Natural killer cell treated with Interleukin-12 subunit alpha and Interleukin-12 subunit beta and Interleukin-15 and Interleukin-18, amount 100 ng/mL, for 72 hours (primary cell): ENCODE results near the gene AQP1. TPM values are rescaled to one million over a fixed set of nuclear protein-coding genes. Genes with fewer than 3 reads are reported as not detected.
A peak's percentile ranks its signal among the peaks of the same experiment; 100 is the strongest.

ENCODE experiments used
- ATAC-seq, 2 donors: fragments of 150-1000 bp; cut with Tn5 transposase in 1 of 2; sonication (Bioruptor Pico), chemical (Tn5 transposase) in 1 of 2; 2 replicates each; pipeline ENCODE4 v1.10.0; 2021
- DNase-seq: peaks from one replicate; pipeline ENCODE4 v3.0.0; 2022; ENCODE audit warnings: low spot score
- H3K27ac Mint-ChIP-seq, 2 donors: 1 replicate in 1 of 2; 2 replicates in 1 of 2; pipeline ENCODE4 v1.8.0; 2022; ENCODE audit warnings: mixed read lengths in 2 of 2, mild to moderate bottlenecking in 1 of 2, moderate library complexity in 1 of 2
- H3K27me3 Mint-ChIP-seq, 2 donors: 1 replicate in 1 of 2; 2 replicates in 1 of 2; pipeline ENCODE4 v1.8.0; 2022; ENCODE audit warnings: mixed read lengths in 2 of 2
- H3K36me3 Mint-ChIP-seq: one replicate; pipeline ENCODE4 v1.8.0; 2022; ENCODE audit warnings: mixed read lengths
- H3K4me1 Mint-ChIP-seq, 2 donors: 1 replicate in 1 of 2; 2 replicates in 1 of 2; pipeline ENCODE4 v1.8.0; 2022; ENCODE audit warnings: low read depth in 2 of 2, mixed read lengths in 2 of 2, mild to moderate bottlenecking in 1 of 2
- H3K4me3 Mint-ChIP-seq: one replicate; pipeline ENCODE4 v1.8.0; 2022; ENCODE audit warnings: mixed read lengths
- H3K9me3 Mint-ChIP-seq: 2 replicates; pipeline ENCODE4 v1.8.0; 2022; ENCODE audit warnings: mixed read lengths
- total RNA-seq, 2 donors: library from RNA; stranded (reverse); gene quantifications; one replicate each; pipeline ENCODE4 v1.2.3, GENCODE V29; 2022

AQP1 gene
- total RNA-seq, 2 donors from 2014 or later: 0.14 TPM; not detected in 1

DNA sequence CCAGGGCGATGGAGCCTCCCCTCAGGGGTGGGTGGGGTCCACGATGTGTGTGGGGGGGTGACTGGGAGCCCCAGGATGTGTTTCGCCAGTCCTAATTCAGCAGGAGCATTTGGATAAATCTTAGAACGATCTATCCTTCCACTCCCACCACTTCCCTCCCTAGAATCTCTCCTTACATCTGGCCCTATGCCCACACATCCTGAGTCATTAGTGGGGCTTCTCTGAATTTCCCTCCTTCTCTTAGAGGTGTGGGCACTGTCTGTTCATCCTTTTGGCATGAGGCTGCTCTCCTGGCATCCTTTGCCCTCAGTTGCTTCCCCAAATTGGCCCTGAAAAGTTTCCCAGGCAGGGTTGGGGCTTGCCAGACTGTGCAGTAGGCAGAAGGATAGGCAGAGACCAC is 53.7 kb downstream of the AQP1 start:
- DNase-seq (no peak), ATAC-seq (no peak)
- Mint-ChIP-seq H3K27me3 (peaks cover 16 to 18% of the 10 kb centered on the region in 2 donors), H3K27ac (no peak overlapping the region), H3K4me3 (no peak overlapping the region), H3K4me1 (no peaks in the 10 kb centered on the region), H3K9me3 (no peaks in the 10 kb centered on the region), H3K36me3 (no peaks in the 10 kb centered on the region)

DNA sequence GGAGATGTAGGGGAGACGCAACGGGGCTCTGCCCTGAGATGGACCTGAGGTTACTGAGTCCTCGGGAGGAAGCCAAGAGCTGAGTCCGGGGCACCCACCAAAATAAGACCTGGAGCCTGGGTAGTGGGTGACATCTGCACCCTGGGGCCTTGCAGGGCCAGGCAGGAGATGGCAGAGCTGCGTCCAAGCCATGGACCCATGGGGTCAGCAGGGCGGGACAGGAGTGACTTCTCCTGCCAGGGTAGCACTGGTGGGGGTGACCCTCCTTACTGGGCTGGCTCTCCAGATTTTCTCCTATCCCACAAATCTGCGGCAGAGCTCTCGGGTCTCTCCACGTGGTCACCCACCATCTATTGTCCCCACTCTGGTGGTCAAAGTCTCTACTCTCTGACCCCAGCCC is 54.2 kb downstream of the AQP1 start:
- Mint-ChIP-seq H3K9me3 (no peaks in the 10 kb centered on the region), H3K36me3 (no peaks in the 10 kb centered on the region), H3K27me3 (peaks cover 18% of the 10 kb centered on the region in 2 donors), H3K27ac (no peak overlapping the region), H3K4me3 (no peak overlapping the region), H3K4me1 (no peaks in the 10 kb centered on the region)
- ATAC-seq (peak in 1 of 2 donors; percentile 12), DNase-seq (no peak)

DNA sequence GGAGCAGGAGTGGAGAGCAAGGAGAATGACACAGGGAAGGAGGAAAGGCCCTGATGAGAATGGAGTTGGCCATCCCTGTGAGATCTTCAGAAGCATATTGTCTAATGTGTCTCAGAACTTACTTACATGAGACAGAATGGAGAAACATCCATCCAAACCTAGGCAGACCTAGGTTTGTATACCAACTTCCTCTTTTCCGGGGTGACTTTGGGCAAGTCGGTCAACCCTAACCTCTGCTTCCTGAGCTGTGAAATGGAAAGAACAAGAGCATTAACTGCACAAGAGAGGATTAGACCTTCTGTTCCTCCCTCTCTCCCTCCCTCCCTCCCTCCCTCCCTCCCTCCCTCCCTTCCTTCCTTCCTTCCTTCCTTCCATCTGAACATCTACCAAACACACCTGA is 56.6 kb downstream of the AQP1 start:
- Mint-ChIP-seq H3K27me3 (peaks cover 30 to 36% of the 10 kb centered on the region in 2 donors), H3K36me3 (no peaks in the 10 kb centered on the region)
- no peak for ATAC-seq

DNA sequence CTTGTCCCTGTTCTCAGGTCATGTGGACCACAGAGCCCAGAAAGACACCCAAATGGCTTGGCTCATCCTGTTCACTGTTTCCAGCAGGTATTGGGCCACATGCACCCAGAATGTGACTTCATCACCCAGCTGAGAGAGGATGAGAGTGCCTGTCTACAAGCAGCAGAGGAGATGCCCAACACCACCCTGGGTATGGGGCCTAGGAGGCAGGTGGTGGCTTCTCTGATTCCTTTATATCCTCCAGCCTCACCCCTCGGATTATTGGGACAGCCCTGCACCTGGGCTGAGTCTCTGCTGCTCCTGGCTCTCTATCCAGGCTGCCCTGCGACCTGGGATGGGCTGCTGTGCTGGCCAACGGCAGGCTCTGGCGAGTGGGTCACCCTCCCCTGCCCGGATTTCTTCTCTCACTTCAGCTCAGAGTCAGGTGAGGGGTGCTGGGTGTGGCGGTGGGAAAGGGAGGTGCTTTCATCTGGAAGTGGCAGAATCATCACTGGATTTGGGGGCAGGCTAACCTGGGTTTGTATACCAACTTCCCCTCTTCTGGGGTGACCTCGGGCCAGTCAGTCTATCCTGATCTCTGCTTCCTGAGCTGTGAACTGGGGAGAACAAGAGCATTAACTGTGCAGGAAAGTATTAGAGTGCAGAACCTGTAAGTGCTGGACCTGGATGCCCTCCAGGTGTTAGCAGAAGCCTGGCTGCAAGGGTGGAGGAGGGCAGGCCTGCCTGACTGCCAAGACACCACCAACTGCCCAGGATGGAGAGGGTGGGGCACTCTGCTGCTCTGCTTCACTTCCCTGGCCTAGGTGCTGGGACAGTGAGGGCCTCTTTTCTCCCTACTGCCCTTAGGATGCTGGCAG is 57.3 kb downstream of the AQP1 start:
- Mint-ChIP-seq H3K4me3 (no peak overlapping the region), H3K9me3 (no peaks in the 10 kb centered on the region), H3K27ac (no peak overlapping the region), H3K27me3 (peaks cover 26 to 38% of the 10 kb centered on the region in 2 donors), H3K4me1 (no peaks in the 10 kb centered on the region), H3K36me3 (no peaks in the 10 kb centered on the region)
- ATAC-seq (no peak), DNase-seq (no peak)

More for the DNA sequence above, 56.6 kb downstream of the AQP1 start:
- Mint-ChIP-seq H3K4me3 (no peak overlapping the region), H3K27ac (no peak overlapping the region), H3K9me3 (no peaks in the 10 kb centered on the region), H3K4me1 (no peaks in the 10 kb centered on the region)
- DNase-seq: no peak

DNA sequence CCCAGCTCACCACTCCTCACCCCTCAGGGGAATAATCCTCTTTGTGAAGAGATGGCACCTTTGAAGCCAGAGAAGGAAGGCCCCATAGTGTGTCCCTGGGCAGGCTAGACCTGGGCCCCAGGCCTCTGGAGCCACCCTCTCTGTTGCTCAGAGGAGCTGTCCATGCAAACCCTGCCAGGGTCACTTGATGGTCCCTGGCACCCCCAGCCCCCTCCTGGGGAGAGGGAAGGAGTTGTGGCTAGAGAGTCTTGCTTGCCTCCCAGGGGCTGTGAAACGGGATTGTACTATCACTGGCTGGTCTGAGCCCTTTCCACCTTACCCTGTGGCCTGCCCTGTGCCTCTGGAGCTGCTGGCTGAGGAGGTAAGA is 57.9 kb downstream of the AQP1 start:
- Mint-ChIP-seq H3K27ac (no peak overlapping the region), H3K36me3 (no peaks in the 10 kb centered on the region), H3K27me3 (peaks cover 26 to 38% of the 10 kb centered on the region in 2 donors), H3K4me1 (peaks cover 0 to 4% of the 10 kb centered on the region in 2 donors), H3K4me3 (no peak overlapping the region), H3K9me3 (no peaks in the 10 kb centered on the region)
- ATAC-seq (no peak), DNase-seq (no peak)

DNA sequence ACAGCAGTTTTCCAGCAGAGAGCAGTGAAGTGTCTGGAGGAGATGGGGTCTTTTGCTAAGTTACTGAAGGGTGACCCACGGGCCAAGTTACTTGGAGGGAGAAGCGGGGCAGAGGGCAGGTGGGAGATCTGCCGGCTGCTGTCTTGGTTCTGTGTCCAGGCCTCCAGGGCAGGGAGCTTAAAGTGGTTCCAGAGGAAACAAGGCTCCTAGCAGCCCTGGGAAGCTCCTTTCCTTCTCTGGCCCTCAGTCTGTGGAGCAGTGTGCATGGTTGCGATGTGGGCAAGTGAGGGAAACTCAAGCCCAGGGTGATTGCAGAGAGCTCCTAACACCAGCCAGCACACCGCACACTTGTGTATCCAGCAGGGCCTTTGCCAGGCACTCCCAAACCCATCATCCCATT is 58.4 kb downstream of the AQP1 start:
- H3K27ac Mint-ChIP-seq: no peak overlapping the region
- H3K4me3 Mint-ChIP-seq: no peak overlapping the region
- no peaks in the 10 kb centered on the region for H3K36me3 Mint-ChIP-seq
- peaks cover 26 to 38% of the 10 kb centered on the region in 2 donors for H3K27me3 Mint-ChIP-seq
- DNase-seq (no peak), ATAC-seq (no peak)
- H3K4me1 Mint-ChIP-seq: peaks cover 0 to 4% of the 10 kb centered on the region in 2 donors
- H3K9me3 Mint-ChIP-seq: no peaks in the 10 kb centered on the region

DNA sequence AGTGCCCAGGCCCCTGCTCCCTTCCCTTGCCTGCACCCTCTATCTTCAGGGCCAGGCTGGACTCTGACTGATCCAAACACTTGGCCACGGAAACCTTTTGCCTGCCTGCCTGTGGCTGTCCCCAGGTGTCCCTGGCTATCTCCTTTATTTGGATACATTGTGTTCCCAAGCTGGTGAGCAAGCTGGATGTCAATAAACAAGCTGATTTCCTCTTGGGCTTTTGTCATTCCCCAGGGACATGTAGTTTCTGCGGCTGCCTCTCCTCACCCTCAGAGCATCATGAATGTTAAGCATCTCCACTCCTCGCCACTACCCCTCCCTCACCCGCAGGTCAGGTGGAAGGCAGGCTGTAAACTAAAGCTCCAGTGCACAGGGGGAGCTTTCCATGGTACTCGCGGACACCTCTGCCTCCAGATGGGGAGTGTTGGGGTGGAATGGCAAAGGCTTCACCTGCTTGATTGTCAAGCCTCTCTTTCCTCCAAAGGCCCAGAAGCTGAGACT is 59.0 kb downstream of the AQP1 start:
- H3K4me3 Mint-ChIP-seq: no peak overlapping the region
- H3K36me3 Mint-ChIP-seq: no peaks in the 10 kb centered on the region
- H3K9me3 Mint-ChIP-seq: no peaks in the 10 kb centered on the region
- no peak overlapping the region for H3K27ac Mint-ChIP-seq
- H3K4me1 Mint-ChIP-seq: peaks cover 0 to 4% of the 10 kb centered on the region in 2 donors
- ATAC-seq (no peak), DNase-seq (no peak)
- H3K27me3 Mint-ChIP-seq: peaks cover 27 to 39% of the 10 kb centered on the region in 2 donors

DNA sequence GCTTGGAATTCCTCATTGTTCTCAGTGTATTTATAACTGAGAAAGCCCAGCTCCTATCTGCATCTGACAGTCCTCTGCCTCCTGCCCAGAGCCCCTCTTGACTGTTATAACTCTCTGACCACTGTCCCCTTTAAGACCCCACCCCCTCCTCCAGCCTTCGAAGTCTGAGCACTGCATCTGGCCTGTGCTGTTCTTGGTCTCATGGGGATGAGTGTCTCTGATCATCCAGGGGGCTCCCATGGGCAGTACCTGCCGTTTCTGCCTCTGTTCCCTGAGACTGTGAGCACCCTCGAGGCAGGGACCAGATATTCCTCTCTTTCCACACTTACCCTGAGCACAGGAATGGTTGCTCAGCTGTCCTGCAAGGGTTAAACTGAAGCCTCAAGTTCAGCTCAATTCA is 59.8 kb downstream of the AQP1 start:
- Mint-ChIP-seq H3K36me3 (no peaks in the 10 kb centered on the region), H3K9me3 (no peaks in the 10 kb centered on the region), H3K4me3 (no peak overlapping the region), H3K27ac (no peak overlapping the region), H3K27me3 (peaks cover 27 to 44% of the 10 kb centered on the region in 2 donors), H3K4me1 (peaks cover 0 to 4% of the 10 kb centered on the region in 2 donors)
- no peak for DNase-seq
- no peak for ATAC-seq

DNA sequence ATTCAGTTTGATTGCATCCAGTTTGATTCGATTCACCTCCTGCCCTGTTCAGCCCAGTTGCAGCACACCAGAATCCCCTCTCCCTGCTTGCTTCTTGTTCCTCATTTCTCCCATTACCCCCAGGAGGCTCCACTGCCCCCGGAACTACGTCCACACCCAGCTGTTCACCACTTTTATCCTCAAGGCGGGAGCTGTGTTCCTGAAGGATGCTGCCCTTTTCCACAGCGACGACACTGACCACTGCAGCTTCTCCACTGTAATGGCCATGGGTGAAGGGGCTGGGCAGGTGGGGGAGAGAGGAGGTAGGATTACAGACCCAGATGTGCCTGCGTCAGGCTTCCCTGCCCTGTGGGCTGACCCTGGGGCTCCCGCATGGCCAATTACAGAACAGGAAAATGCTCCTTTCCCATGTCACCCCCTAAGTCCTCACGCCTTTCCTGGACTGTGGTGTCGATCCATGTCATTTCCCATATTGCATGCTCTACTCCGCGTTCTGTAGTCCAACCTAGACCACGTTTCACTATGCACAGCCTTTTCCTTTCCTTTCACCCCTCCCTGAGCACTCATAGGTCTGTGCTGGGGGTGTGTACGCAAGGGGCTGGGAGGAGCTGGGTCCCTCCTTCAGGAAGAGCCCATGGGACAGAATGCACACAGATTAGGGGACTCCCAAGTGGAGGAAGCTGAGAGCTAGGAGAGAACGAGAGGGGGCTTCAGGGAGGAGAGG is 60.3 kb downstream of the AQP1 start:
- Mint-ChIP-seq H3K36me3 (no peaks in the 10 kb centered on the region), H3K27me3 (peaks cover 25 to 49% of the 10 kb centered on the region in 2 donors), H3K4me3 (no peak overlapping the region), H3K4me1 (peaks cover 0 to 4% of the 10 kb centered on the region in 2 donors), H3K27ac (no peak overlapping the region), H3K9me3 (no peaks in the 10 kb centered on the region)
- no peak for ATAC-seq
- no peak for DNase-seq

DNA sequence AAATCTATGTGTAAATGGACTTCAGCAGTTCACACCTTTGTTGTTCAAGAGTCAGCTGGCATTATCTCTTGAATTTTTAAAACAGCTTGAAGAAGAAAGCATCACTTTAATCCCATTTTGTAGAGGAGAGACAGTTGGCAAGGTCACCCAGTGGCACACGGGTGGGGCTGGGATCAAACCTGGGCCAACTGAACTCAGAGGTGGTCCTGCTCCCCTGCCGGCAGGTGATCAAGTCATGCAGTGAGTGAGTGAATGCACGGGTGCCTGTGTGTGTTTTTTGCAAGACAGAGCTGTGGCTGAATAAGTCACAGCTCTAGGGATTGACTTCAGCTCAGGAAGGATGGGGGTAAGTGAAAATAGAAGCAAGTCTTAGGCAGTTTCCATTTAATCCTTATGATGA is 61.6 kb downstream of the AQP1 start:
- no peaks in the 10 kb centered on the region for H3K36me3 Mint-ChIP-seq
- no peaks in the 10 kb centered on the region for H3K9me3 Mint-ChIP-seq
- no peak overlapping the region for H3K4me3 Mint-ChIP-seq
- ATAC-seq: no peak
- H3K4me1 Mint-ChIP-seq: peaks cover 0 to 4% of the 10 kb centered on the region in 2 donors
- DNase-seq: no peak
- H3K27ac Mint-ChIP-seq: no peak overlapping the region
- peaks cover 18 to 48% of the 10 kb centered on the region in 2 donors for H3K27me3 Mint-ChIP-seq

DNA sequence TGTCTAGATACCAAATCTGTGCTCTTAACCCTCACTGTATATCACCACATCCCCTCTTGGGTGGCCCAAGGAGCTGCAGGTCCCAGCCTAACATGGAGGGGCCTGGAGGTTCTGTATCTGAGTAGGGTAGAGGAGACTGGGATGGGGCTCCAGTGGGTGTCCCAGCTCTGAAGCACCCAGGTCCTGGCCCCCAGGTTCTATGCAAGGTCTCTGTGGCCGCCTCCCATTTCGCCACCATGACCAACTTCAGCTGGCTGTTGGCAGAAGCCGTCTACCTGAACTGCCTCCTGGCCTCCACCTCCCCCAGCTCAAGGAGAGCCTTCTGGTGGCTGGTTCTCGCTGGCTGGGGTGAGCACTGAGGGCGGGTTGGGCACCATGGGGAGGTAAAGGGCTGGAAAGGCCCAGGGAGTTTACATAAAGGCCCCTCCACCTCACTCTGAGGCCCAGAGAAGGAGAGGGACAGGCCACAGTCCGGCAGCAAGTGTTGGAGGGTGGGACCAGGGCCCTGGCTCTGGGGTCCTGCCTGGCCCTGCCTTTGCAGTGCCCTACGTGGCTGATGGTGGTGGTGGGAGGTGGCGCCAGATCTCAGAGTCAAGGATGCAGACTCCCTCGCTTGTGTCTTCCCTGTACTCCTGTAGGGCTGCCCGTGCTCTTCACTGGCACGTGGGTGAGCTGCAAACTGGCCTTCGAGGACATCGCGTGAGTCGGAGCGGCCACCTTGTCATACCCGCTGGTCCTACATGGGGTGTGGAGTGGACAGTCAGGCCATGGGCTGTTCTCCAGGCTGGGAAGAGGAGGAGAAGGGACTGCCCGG is 62.3 kb downstream of the AQP1 start:
- H3K36me3 Mint-ChIP-seq: no peaks in the 10 kb centered on the region
- DNase-seq (no peak), ATAC-seq (no peak)
- peaks cover 0 to 4% of the 10 kb centered on the region in 2 donors for H3K4me1 Mint-ChIP-seq
- no peak overlapping the region for H3K27ac Mint-ChIP-seq
- peaks cover 18 to 48% of the 10 kb centered on the region in 2 donors for H3K27me3 Mint-ChIP-seq
- H3K9me3 Mint-ChIP-seq: no peaks in the 10 kb centered on the region
- H3K4me3 Mint-ChIP-seq: no peak overlapping the region

DNA sequence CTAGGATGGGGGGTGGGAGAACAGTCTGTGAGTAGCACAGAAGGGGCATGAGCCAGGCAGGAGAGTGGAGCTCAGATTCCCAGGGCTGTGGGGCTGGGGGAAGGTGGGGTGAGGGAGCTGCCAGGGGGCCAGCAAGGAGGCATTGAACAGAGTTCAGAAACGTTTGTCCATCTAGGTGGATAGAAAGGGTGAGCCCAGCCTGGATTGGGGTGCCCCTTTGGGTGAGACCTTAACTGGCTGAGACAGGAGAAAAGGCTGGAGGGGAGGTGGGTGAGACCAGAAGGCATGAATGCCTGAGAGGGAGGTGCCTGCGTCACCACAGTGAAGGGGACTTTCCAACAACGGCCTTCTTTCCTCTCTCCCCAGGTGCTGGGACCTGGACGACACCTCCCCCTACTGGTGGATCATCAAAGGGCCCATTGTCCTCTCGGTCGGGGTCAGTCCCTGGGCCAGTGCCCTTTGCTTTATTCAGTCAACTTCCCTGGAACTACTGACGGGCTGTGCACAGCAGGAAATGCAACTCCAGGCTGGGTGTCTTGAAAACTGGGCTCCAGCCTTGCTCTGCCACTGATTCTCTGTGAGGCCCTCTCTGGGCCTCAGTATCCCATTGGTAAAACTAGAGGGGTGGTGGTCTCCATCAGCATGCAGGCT is 63.1 kb downstream of the AQP1 start:
- peaks cover 0 to 4% of the 10 kb centered on the region in 2 donors for H3K4me1 Mint-ChIP-seq
- DNase-seq (no peak), ATAC-seq (peak in 1 of 2 donors; percentile 63)
- no peaks in the 10 kb centered on the region for H3K9me3 Mint-ChIP-seq
- no peaks in the 10 kb centered on the region for H3K36me3 Mint-ChIP-seq
- no peak overlapping the region for H3K4me3 Mint-ChIP-seq
- no peak overlapping the region for H3K27ac Mint-ChIP-seq
- peaks cover 18 to 54% of the 10 kb centered on the region in 2 donors for H3K27me3 Mint-ChIP-seq
